ENCODE data around the gene DUSP11. TPM values are rescaled to one million over a fixed set of nuclear protein-coding genes. Genes with fewer than 3 reads are reported as not detected.

DUSP11 gene
- polyA plus RNA-seq, 1 of the 3 experiments (the other 2 are of a cell fraction): 14.4 TPM

GRCh38 chr2:73728711-73729110 is 51.2 kb downstream of the DUSP11 start:
- no peak for TF ChIP-seq CHD2 (IDR thresholded peaks at IDR 0.05; ENCODE audit: low read length, partially characterized antibody)
- no peak for TF ChIP-seq SIN3A (IDR thresholded peaks at IDR 0.05; ENCODE audit: borderline replicate concordance, low read depth, low read length)
- TF ChIP-seq EZH2phosphoT487 (IDR thresholded peaks at IDR 0.05; ENCODE audit: borderline replicate concordance, low read depth): no peak
- no peak for TF ChIP-seq YY1 (IDR thresholded peaks at IDR 0.05; ENCODE audit: low read depth)
- no peak for TF ChIP-seq MEF2A (IDR thresholded peaks at IDR 0.05; ENCODE audit: borderline replicate concordance, low read depth)
- no peak for TF ChIP-seq FOSL2 (IDR thresholded peaks at IDR 0.05; ENCODE audit: borderline replicate concordance, low read depth)
- TF ChIP-seq RFX5 (IDR thresholded peaks at IDR 0.05; ENCODE audit: low read length): no peak
- TF ChIP-seq NFIC (IDR thresholded peaks at IDR 0.05; ENCODE audit: borderline replicate concordance): no peak

GRCh38 chr2:73728043-73728442 is 51.9 kb downstream of the DUSP11 start:
- Histone ChIP-seq H3K9me3 (no peaks in the 10 kb centered on the region), H3K9me2 (no peaks in the 10 kb centered on the region), H3F3A (replicated peaks; ENCODE audit: insufficient read depth) (peaks cover 4% of the 10 kb centered on the region), H2AFZ (ENCODE audit: low read depth) (no peak overlapping the region), H3K4me2 (no peak overlapping the region), H3K4me3 (ENCODE audit: low read depth in 2 of 2, low read length in 1 of 2) (no peak overlapping the region), H3K79me2 (ENCODE audit: insufficient read depth) (no peaks in the 10 kb centered on the region), H3K36me3 (replicated peaks in 1 of 2; ENCODE audit: control insufficient read depth in 1 of 2, insufficient read depth in 2 of 2, low read length in 1 of 2) (peaks cover 38 to 39% of the 10 kb centered on the region in 2 experiments), H3K27me3 (ENCODE audit: insufficient read depth) (no peaks in the 10 kb centered on the region), H3K27ac (ENCODE audit: low read depth in 2 of 2, low read length in 1 of 2) (no peak overlapping the region; a peak in 1 of 4 replicates), H4K20me1 (ENCODE audit: insufficient read depth) (no peaks in the 10 kb centered on the region), H3K4me1 (ENCODE audit: control insufficient read depth in 1 of 2, insufficient read depth in 2 of 2, low read depth in 1 of 2, low read length in 1 of 2) (no peaks in the 10 kb centered on the region), H3K9ac (no peak overlapping the region)
- TF ChIP-seq RXRA (IDR thresholded peaks at IDR 0.05; ENCODE audit: borderline replicate concordance, low read depth) (no peak), EP300 (IDR thresholded peaks at IDR 0.05; ENCODE audit: borderline replicate concordance in 1 of 2, low read depth in 1 of 2, low read length in 1 of 2) (no peak), RFX5 (IDR thresholded peaks at IDR 0.05; ENCODE audit: low read length) (no peak), FOSL2 (IDR thresholded peaks at IDR 0.05; ENCODE audit: borderline replicate concordance, low read depth) (no peak), POLR2AphosphoS5 (IDR thresholded peaks at IDR 0.05; ENCODE audit: low read depth, low read length) (no peak), NRF1 (IDR thresholded peaks at IDR 0.05; ENCODE audit: low read depth, low read length) (no peak), TEAD4 (IDR thresholded peaks at IDR 0.05; ENCODE audit: borderline replicate concordance, insufficient read depth) (no peak), PBX3 (IDR thresholded peaks at IDR 0.05) (no peak), USF1 (IDR thresholded peaks at IDR 0.05; ENCODE audit: borderline replicate concordance, low read depth) (no peak), CTCF (IDR thresholded peaks at IDR 0.05) (no peak), REST (IDR thresholded peaks at IDR 0.05; ENCODE audit: low read depth, low read length) (no peak)
- WGBS (ENCODE audit: low lambda C conversion rate): 93% methylated on average over 3 of the region's 3 CpGs
- CTCF ChIA-PET: no interaction called here
- no peak for DNase-seq
- POLR2A ChIA-PET: interaction anchor here (1.0 kb wide), 1 partner anchor 9 kb away, joined by 3 read pairs; the partner anchor contains the start of gene TPRKB

More at GRCh38 chr2:73728711-73729110, 51.2 kb downstream of the DUSP11 start:
- Histone ChIP-seq H3K27ac (ENCODE audit: low read depth in 2 of 2, low read length in 1 of 2) (no peak overlapping the region), H3K9ac (no peak overlapping the region), H3F3A (replicated peaks; ENCODE audit: insufficient read depth) (peaks cover 4% of the 10 kb centered on the region), H3K4me2 (no peak overlapping the region), H3K4me3 (ENCODE audit: low read depth in 2 of 2, low read length in 1 of 2) (no peak overlapping the region), H3K27me3 (ENCODE audit: insufficient read depth) (no peaks in the 10 kb centered on the region), H3K4me1 (ENCODE audit: control insufficient read depth in 1 of 2, insufficient read depth in 2 of 2, low read depth in 1 of 2, low read length in 1 of 2) (no peaks in the 10 kb centered on the region), H3K9me3 (no peaks in the 10 kb centered on the region), H3K79me2 (ENCODE audit: insufficient read depth) (no peaks in the 10 kb centered on the region), H3K9me2 (no peaks in the 10 kb centered on the region), H2AFZ (ENCODE audit: low read depth) (no peak overlapping the region), H4K20me1 (ENCODE audit: insufficient read depth) (no peaks in the 10 kb centered on the region), H3K36me3 (replicated peaks in 1 of 2; ENCODE audit: control insufficient read depth in 1 of 2, insufficient read depth in 2 of 2, low read length in 1 of 2) (peaks cover 42 to 44% of the 10 kb centered on the region in 2 experiments)
- 82% methylated on average over 3 of the region's 4 CpGs for WGBS (ENCODE audit: low lambda C conversion rate)
- DNase-seq: no peak
- POLR2A ChIA-PET: interaction anchor here (1.0 kb wide), 1 partner anchor 8 kb away, joined by 3 read pairs; the partner anchor contains the start of gene TPRKB
- CTCF ChIA-PET: no interaction called here
